ENCODE measurements around the gene PBOV1.

Gene PBOV1

DNA sequence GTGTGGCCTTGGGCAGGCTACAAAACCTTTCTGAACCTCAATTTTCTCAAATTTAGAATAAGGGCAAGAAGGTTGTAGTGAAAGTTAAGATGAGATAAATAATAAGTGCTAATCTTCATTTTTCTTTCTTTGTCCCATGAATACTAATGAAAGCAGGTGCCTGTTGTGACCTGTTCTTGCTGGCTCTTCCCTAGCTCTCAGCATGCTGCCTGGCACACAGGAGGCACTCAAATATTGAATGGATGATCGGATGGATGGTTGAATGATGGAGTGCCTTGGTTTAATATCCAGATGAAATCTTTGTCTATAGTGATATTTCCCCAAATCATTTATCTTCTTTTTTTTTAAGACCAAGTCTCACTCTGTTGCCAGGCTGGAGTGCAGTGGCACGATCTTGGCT, 15.0 kb downstream of the PBOV1 start:
- Histone ChIP-seq H3K23ac (ENCODE audit: low read length) (no peak overlapping the region), H2BK15ac (replicated peaks; ENCODE audit: low read depth) (no peak overlapping the region)
- WGBS (ENCODE audit: extremely low coverage, insufficient coverage, low lambda C conversion rate) = no CpG with 5 or more reads among the region's 2 CpGs

DNA sequence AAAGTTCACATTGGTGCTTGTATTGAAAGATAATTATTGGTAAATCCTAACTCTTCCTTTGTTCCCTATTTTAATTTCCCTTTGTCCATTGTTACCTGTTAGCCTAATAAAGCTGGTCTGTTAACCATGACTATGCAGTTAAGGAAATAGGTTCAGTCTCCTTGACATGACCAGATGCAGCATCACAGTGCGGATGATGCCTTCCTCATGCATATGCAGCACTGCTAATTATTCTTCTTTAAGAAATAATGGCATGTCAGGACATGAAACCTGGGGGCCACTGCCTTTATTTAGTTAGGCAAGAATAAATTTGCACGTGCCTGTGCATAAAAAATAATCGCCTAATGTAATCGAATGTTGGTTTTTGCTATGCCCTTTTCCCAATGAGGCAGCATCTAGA, 16.5 kb downstream of the PBOV1 start:
- H3K79me2 ChIP-seq (ENCODE audit: control insufficient read depth, insufficient read depth, low read length) = no peaks in the 10 kb centered on the region
- H2AK5ac ChIP-seq (ENCODE audit: low read length) = no peak overlapping the region
- no peak overlapping the region for H4K5ac ChIP-seq (ENCODE audit: low read length)
- no peak overlapping the region for H3K27ac ChIP-seq (ENCODE audit: low read depth, low read length)
- no peak overlapping the region for H3K56ac ChIP-seq (ENCODE audit: low read length)
- H3K4me3 ChIP-seq (ENCODE audit: low read length) = no peak overlapping the region
- no peak for DNase-seq
- WGBS (ENCODE audit: extremely low coverage, insufficient coverage, low lambda C conversion rate) = no CpG with 5 or more reads among the region's 4 CpGs
- no peaks in the 10 kb centered on the region for H3K36me3 ChIP-seq (ENCODE audit: control insufficient read depth, insufficient read depth, low read length)
- no peak overlapping the region for H3K4ac ChIP-seq (ENCODE audit: low read depth, low read length)
- no peaks in the 10 kb centered on the region for H3K27me3 ChIP-seq (ENCODE audit: insufficient read depth, low read length, poor library complexity)
- no peak overlapping the region for H4K8ac ChIP-seq (ENCODE audit: low read depth, low read length)
- no peaks in the 10 kb centered on the region for H3K4me1 ChIP-seq (ENCODE audit: control insufficient read depth, low read depth, low read length)
- H2BK120ac ChIP-seq (ENCODE audit: low read depth, low read length) = no peak overlapping the region
- H3K18ac ChIP-seq (ENCODE audit: low read length) = no peak overlapping the region
- H2BK5ac ChIP-seq (ENCODE audit: low read length) = no peak overlapping the region
- no peak overlapping the region for H3K23ac ChIP-seq (ENCODE audit: low read length)
- no peak overlapping the region for H2BK15ac ChIP-seq (replicated peaks; ENCODE audit: low read depth)
- H3K79me1 ChIP-seq (ENCODE audit: low read length) = no peaks in the 10 kb centered on the region
- H3K9ac ChIP-seq (ENCODE audit: low read length) = no peak overlapping the region
- H3K4me2 ChIP-seq (ENCODE audit: low read length) = no peak overlapping the region

More for the DNA sequence above, 15.0 kb downstream of the PBOV1 start:
- Histone ChIP-seq H3K79me2 (ENCODE audit: control insufficient read depth, insufficient read depth, low read length) (no peaks in the 10 kb centered on the region), H3K4ac (ENCODE audit: low read depth, low read length) (no peak overlapping the region), H2AK5ac (ENCODE audit: low read length) (no peak overlapping the region), H3K79me1 (ENCODE audit: low read length) (no peaks in the 10 kb centered on the region), H3K4me2 (ENCODE audit: low read length) (no peak overlapping the region), H3K9ac (ENCODE audit: low read length) (no peak overlapping the region), H3K27ac (ENCODE audit: low read depth, low read length) (no peak overlapping the region), H3K4me3 (ENCODE audit: low read length) (no peak overlapping the region), H3K56ac (ENCODE audit: low read length) (no peak overlapping the region), H3K36me3 (ENCODE audit: control insufficient read depth, insufficient read depth, low read length) (no peaks in the 10 kb centered on the region), H2BK120ac (ENCODE audit: low read depth, low read length) (no peak overlapping the region), H3K4me1 (ENCODE audit: control insufficient read depth, low read depth, low read length) (no peaks in the 10 kb centered on the region), H2BK5ac (ENCODE audit: low read length) (no peak overlapping the region), H3K27me3 (ENCODE audit: insufficient read depth, low read length, poor library complexity) (no peaks in the 10 kb centered on the region), H4K8ac (ENCODE audit: low read depth, low read length) (no peak overlapping the region), H4K5ac (ENCODE audit: low read length) (no peak overlapping the region), H3K18ac (ENCODE audit: low read length) (no peak overlapping the region)
- DNase-seq = no peak

DNA sequence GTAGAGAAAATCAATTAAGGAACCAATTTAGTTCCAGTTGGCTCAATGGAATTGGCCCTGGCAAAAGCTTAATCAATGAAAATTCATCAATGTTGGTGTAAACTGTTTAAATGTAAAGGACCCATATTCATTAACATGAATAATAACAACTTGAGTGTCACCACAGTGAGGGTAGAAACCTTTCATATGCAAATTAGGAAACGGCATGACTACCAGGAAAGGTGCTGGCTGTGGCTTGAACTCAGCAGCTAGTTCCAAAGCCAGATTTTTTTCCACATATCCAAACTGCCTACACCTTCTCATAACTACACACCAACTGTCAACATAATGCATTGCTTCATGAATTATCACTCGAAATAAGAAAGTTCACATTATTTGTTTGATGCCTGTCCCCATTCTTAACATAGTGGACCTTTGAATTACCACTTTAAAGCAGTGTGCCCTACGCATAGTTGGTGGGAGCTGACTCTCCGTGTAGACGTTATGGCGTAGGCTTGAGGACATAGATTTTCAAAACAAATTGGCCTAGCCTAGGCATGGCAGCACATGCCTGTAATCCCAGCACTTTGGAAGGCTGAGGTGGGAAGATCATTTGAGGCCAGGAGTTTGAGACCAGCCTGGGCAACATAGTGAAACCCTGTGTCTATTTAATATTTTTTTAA, 19.7 kb downstream of the PBOV1 start:
- no peak overlapping the region for H2BK120ac ChIP-seq (ENCODE audit: low read depth, low read length)
- no peak overlapping the region for H3K27ac ChIP-seq (ENCODE audit: low read depth, low read length)
- H2AK5ac ChIP-seq (ENCODE audit: low read length) = no peak overlapping the region
- H3K4me3 ChIP-seq (ENCODE audit: low read length) = no peak overlapping the region
- no peaks in the 10 kb centered on the region for H3K79me1 ChIP-seq (ENCODE audit: low read length)
- H2BK5ac ChIP-seq (ENCODE audit: low read length) = no peak overlapping the region
- H3K9ac ChIP-seq (ENCODE audit: low read length) = no peak overlapping the region
- H3K4me1 ChIP-seq (ENCODE audit: control insufficient read depth, low read depth, low read length) = no peaks in the 10 kb centered on the region
- no peak overlapping the region for H3K4me2 ChIP-seq (ENCODE audit: low read length)
- H3K18ac ChIP-seq (ENCODE audit: low read length) = no peak overlapping the region
- H3K27me3 ChIP-seq (ENCODE audit: insufficient read depth, low read length, poor library complexity) = no peaks in the 10 kb centered on the region
- H3K4ac ChIP-seq (ENCODE audit: low read depth, low read length) = no peak overlapping the region
- H3K23ac ChIP-seq (ENCODE audit: low read length) = no peak overlapping the region
- H3K56ac ChIP-seq (ENCODE audit: low read length) = no peak overlapping the region
- no peak for DNase-seq
- H2BK15ac ChIP-seq (replicated peaks; ENCODE audit: low read depth) = no peak overlapping the region
- no CpG with 5 or more reads among the region's 6 CpGs for WGBS (ENCODE audit: extremely low coverage, insufficient coverage, low lambda C conversion rate)
- H4K5ac ChIP-seq (ENCODE audit: low read length) = no peak overlapping the region
- H3K79me2 ChIP-seq (ENCODE audit: control insufficient read depth, insufficient read depth, low read length) = no peaks in the 10 kb centered on the region
- H4K8ac ChIP-seq (ENCODE audit: low read depth, low read length) = no peak overlapping the region
- no peaks in the 10 kb centered on the region for H3K36me3 ChIP-seq (ENCODE audit: control insufficient read depth, insufficient read depth, low read length)

DNA sequence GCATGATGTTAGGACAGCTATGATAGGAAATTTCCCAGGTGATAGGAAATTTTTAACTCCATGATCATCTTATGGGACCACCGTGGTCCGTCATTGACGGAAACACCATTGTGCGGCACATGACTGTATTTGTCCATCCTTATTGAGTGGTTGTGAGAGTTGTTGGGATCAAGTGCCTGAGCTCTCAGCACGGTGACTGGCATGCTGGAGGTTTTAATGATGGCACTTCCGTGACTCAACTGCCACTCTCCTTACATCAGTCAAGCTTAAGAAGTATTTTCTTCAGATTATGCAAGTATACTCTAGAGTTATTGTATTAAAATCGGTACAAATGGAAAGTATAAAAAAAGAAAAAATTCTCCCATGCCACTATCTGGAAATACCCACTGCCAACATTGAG, 20.7 kb downstream of the PBOV1 start:
- Histone ChIP-seq H2AK5ac (ENCODE audit: low read length) (no peak overlapping the region), H3K9ac (ENCODE audit: low read length) (no peak overlapping the region), H3K79me1 (ENCODE audit: low read length) (no peaks in the 10 kb centered on the region), H3K36me3 (ENCODE audit: control insufficient read depth, insufficient read depth, low read length) (no peaks in the 10 kb centered on the region), H3K56ac (ENCODE audit: low read length) (no peak overlapping the region), H3K4me1 (ENCODE audit: control insufficient read depth, low read depth, low read length) (peaks cover 4% of the 10 kb centered on the region), H3K18ac (ENCODE audit: low read length) (no peak overlapping the region), H3K27me3 (ENCODE audit: insufficient read depth, low read length, poor library complexity) (no peaks in the 10 kb centered on the region), H3K79me2 (ENCODE audit: control insufficient read depth, insufficient read depth, low read length) (no peaks in the 10 kb centered on the region), H3K4ac (ENCODE audit: low read depth, low read length) (no peak overlapping the region), H4K8ac (ENCODE audit: low read depth, low read length) (no peak overlapping the region), H3K4me3 (ENCODE audit: low read length) (no peak overlapping the region), H3K4me2 (ENCODE audit: low read length) (no peak overlapping the region), H3K23ac (ENCODE audit: low read length) (no peak overlapping the region), H2BK5ac (ENCODE audit: low read length) (no peak overlapping the region), H3K27ac (ENCODE audit: low read depth, low read length) (no peak overlapping the region), H2BK120ac (ENCODE audit: low read depth, low read length) (no peak overlapping the region), H2BK15ac (replicated peaks; ENCODE audit: low read depth) (no peak overlapping the region), H4K5ac (ENCODE audit: low read length) (no peak overlapping the region)
- DNase-seq = no peak
- no CpG with 5 or more reads among the region's 7 CpGs for WGBS (ENCODE audit: extremely low coverage, insufficient coverage, low lambda C conversion rate)

DNA sequence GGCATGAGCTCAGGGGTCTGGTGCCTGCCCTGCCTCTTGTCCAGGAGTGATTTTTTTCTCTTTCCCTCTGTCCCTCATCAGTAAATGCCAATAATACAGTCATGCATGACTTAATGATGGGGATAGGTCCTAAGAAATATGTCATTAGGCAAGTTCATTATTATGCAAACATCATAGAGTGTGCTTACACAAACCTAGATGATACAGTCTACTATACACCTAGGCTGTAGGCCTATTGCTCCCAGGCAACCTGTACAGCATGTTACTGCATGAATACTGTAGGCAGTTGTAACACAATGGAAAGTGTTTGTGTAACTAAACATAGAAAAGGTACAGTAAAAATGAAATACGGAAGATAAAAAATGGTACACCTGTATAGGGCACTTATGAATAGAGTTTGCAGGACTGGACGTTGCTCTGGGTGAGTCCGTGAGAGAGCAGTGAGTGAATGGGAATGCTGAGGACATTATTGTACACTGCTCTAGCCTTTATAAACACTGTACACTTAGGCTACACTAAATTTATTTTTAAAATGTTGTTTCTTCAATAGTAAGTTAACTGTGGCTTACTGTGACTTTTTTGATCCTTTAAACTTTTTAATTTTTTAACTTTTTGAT, 22.1 kb downstream of the PBOV1 start:
- Histone ChIP-seq H3K23ac (ENCODE audit: low read length) (no peak overlapping the region), H2BK15ac (replicated peaks; ENCODE audit: low read depth) (no peak overlapping the region), H3K27me3 (ENCODE audit: insufficient read depth, low read length, poor library complexity) (no peaks in the 10 kb centered on the region), H3K4me1 (ENCODE audit: control insufficient read depth, low read depth, low read length) (peaks cover 5% of the 10 kb centered on the region), H2AK5ac (ENCODE audit: low read length) (no peak overlapping the region), H3K18ac (ENCODE audit: low read length) (no peak overlapping the region), H3K79me2 (ENCODE audit: control insufficient read depth, insufficient read depth, low read length) (no peaks in the 10 kb centered on the region), H2BK5ac (ENCODE audit: low read length) (no peak overlapping the region), H3K9ac (ENCODE audit: low read length) (no peak overlapping the region), H3K79me1 (ENCODE audit: low read length) (no peaks in the 10 kb centered on the region), H3K36me3 (ENCODE audit: control insufficient read depth, insufficient read depth, low read length) (no peaks in the 10 kb centered on the region), H3K4ac (ENCODE audit: low read depth, low read length) (no peak overlapping the region), H3K4me3 (ENCODE audit: low read length) (no peak overlapping the region), H4K8ac (ENCODE audit: low read depth, low read length) (no peak overlapping the region), H3K56ac (ENCODE audit: low read length) (no peak overlapping the region), H2BK120ac (ENCODE audit: low read depth, low read length) (no peak overlapping the region), H3K4me2 (ENCODE audit: low read length) (no peak overlapping the region), H3K27ac (ENCODE audit: low read depth, low read length) (no peak overlapping the region), H4K5ac (ENCODE audit: low read length) (no peak overlapping the region)
- no peak for DNase-seq
- no CpG with 5 or more reads among the region's 3 CpGs for WGBS (ENCODE audit: extremely low coverage, insufficient coverage, low lambda C conversion rate)

DNA sequence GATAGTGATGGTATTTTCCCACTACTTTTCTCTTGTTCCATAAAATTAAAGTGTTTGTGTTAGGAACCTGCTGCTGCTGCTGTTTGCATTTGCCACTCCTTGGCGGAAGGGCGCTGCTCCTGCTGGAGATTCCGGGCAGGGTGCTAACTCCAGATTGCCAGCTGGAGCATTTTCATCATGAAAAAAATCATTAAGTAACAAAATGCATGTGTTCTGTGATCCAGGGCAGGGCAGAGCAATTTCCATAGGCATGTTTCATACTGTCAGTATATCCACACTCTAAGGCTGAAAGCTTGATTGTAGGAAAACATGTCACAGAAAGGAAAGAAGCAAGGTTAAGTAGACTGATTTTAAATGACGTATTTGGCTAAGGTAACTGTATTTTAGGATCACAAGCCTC, 24.0 kb downstream of the PBOV1 start:
- H3K36me3 ChIP-seq (ENCODE audit: control insufficient read depth, insufficient read depth, low read length) = no peaks in the 10 kb centered on the region
- no peak overlapping the region for H3K4me2 ChIP-seq (ENCODE audit: low read length)
- no peak overlapping the region for H3K18ac ChIP-seq (ENCODE audit: low read length)
- no peak overlapping the region for H2BK5ac ChIP-seq (ENCODE audit: low read length)
- H3K23ac ChIP-seq (ENCODE audit: low read length) = no peak overlapping the region
- H4K8ac ChIP-seq (ENCODE audit: low read depth, low read length) = no peak overlapping the region
- no peak overlapping the region for H3K4ac ChIP-seq (ENCODE audit: low read depth, low read length)
- no peak overlapping the region for H3K27ac ChIP-seq (ENCODE audit: low read depth, low read length)
- H4K5ac ChIP-seq (ENCODE audit: low read length) = no peak overlapping the region
- WGBS (ENCODE audit: extremely low coverage, insufficient coverage, low lambda C conversion rate) = no CpG with 5 or more reads among the region's 4 CpGs
- H2BK120ac ChIP-seq (ENCODE audit: low read depth, low read length) = no peak overlapping the region
- no peaks in the 10 kb centered on the region for H3K27me3 ChIP-seq (ENCODE audit: insufficient read depth, low read length, poor library complexity)
- H3K9ac ChIP-seq (ENCODE audit: low read length) = no peak overlapping the region
- no peak for DNase-seq
- no peaks in the 10 kb centered on the region for H3K79me2 ChIP-seq (ENCODE audit: control insufficient read depth, insufficient read depth, low read length)
- H3K4me3 ChIP-seq (ENCODE audit: low read length) = no peak overlapping the region
- H3K56ac ChIP-seq (ENCODE audit: low read length) = no peak overlapping the region
- no peaks in the 10 kb centered on the region for H3K79me1 ChIP-seq (ENCODE audit: low read length)
- H3K4me1 ChIP-seq (ENCODE audit: control insufficient read depth, low read depth, low read length) = peaks cover 5% of the 10 kb centered on the region
- no peak overlapping the region for H2BK15ac ChIP-seq (replicated peaks; ENCODE audit: low read depth)
- no peak overlapping the region for H2AK5ac ChIP-seq (ENCODE audit: low read length)
